K562 (cell line): ENCODE measurements around the gene GIGYF1. TPM values are rescaled to one million over a fixed set of nuclear protein-coding genes. Genes with fewer than 3 reads are reported as not detected.

Source experiments
- ELF4 ChIP-seq: fragments of 450-650 bp; formaldehyde crosslinking; IDR thresholded peaks from 2 replicates; pipeline ENCODE4 v1.4.0; 2022; ENCODE audit warnings: missing genetic modification characterization
- GATAD2B ChIP-seq: fragments of 450-650 bp; IDR thresholded peaks from 2 replicates; pipeline ENCODE4 v1.6.1; 2017; ENCODE audit warnings: mild to moderate bottlenecking, borderline replicate concordance
- HDAC2 ChIP-seq: fragments of 450-650 bp; IDR thresholded peaks from 2 replicates; pipeline ENCODE4 v1.6.1; 2016; ENCODE audit warnings: mild to moderate bottlenecking
- HNRNPUL1 ChIP-seq: fragments of 200-400 bp; formaldehyde crosslinking; IDR thresholded peaks from 2 replicates; pipeline ENCODE4 v1.6.1; 2017; ENCODE audit warnings: low read length
- PRPF4 ChIP-seq: fragments of 200-400 bp; formaldehyde crosslinking; IDR thresholded peaks from one replicate; pipeline ENCODE4 v1.6.1; 2017; ENCODE audit warnings: low read length, low read depth, mild to moderate bottlenecking; ENCODE audit not compliant: insufficient read depth, poor library complexity, severe bottlenecking
- RCOR1 ChIP-seq, 2 experiments: IDR thresholded peaks; 2 replicates each; pipeline ENCODE4 v1.6.1; 2012; ENCODE audit warnings: low read depth in 2 of 2, low read length in 2 of 2, borderline replicate concordance in 1 of 2, improper control_type of control experiment in 1 of 2
- TOE1 ChIP-seq, 2 experiments: fragments of 450-650 bp in 1 of 2; sonication (generic) in 1 of 2; formaldehyde crosslinking in 1 of 2; IDR thresholded peaks; 2 replicates each; pipeline versions ENCODE4 v1.7.1 to v1.8.0; 2016 to 2022; ENCODE audit warnings: borderline replicate concordance in 2 of 2, mild to moderate bottlenecking in 2 of 2, antibody characterized with exemption in 1 of 2, inconsistent platforms in 1 of 2, low read depth in 1 of 2, missing genetic modification reagents in 1 of 2, moderate library complexity in 1 of 2
- ZNF224 ChIP-seq: sonication (generic); formaldehyde crosslinking; IDR thresholded peaks from 2 replicates; pipeline ENCODE4 v1.8.0; 2022; ENCODE audit warnings: mild to moderate bottlenecking, missing genetic modification reagents
- ZNF316 ChIP-seq: fragments of 450-650 bp; IDR thresholded peaks from 2 replicates; pipeline ENCODE4 v1.6.1; 2016
- ZNF436 ChIP-seq: fragments of 250-450, 450-650 bp; sonication (Bioruptor Pico); formaldehyde crosslinking; IDR thresholded peaks from 2 replicates; pipeline ENCODE4 v1.7.0; 2020; ENCODE audit warnings: mild to moderate bottlenecking
- ZNF696 ChIP-seq: fragments of 250-450 bp; sonication (Bioruptor Pico); conservative IDR thresholded peaks from 2 replicates; pipeline ENCODE4 v1.4.0; 2020; ENCODE audit warnings: mild to moderate bottlenecking, moderate library complexity
- polyA plus RNA-seq, 8 experiments: library from polyadenylated mRNA; depleted of rRNA in 4 of 8; stranded (reverse) in 5 of 8; unstranded in 3 of 8; fragments of >200 nt; fragmentation: Nextera tagmentation in 2 of 8; fragmentation: Illumina TruSeq in 1 of 8; extraction: Ambion mirVana in 2 of 8; extraction: Trizol in 1 of 8; gene quantifications; 2 replicates each; pipeline versions ENCODE4 v1.2.1 to v1.2.3, GENCODE V29; 2011 to 2014; ENCODE audit warnings: inconsistent platforms in 1 of 8, missing spikeins in 1 of 8
- total RNA-seq, 7 experiments: library from RNA; depleted of rRNA in 6 of 7; stranded (reverse); fragments of >200 nt in 6 of 7; fragmentation: Illumina TruSeq in 2 of 7; extraction: Trizol in 2 of 7; gene quantifications; 2 replicates each; pipeline versions ENCODE4 v1.2.1 to v1.2.3, GENCODE V29; 2011 to 2021; ENCODE audit warnings: low replicate concordance in 1 of 7
- TF ChIP-seq, protein P1 (sequence below), 2 experiments: fragments of 450-650 bp in 1 of 2; IDR thresholded peaks; 2 replicates each; pipeline ENCODE4 v1.6.1; 2011 to 2017; ENCODE audit warnings: low read depth in 2 of 2, antibody characterized with exemption in 1 of 2, borderline replicate concordance in 1 of 2, low read length in 1 of 2, mild to moderate bottlenecking in 1 of 2, mixed read lengths in 1 of 2; ENCODE audit not compliant: control insufficient read depth in 1 of 2
- TF ChIP-seq, protein P2 (sequence below): fragments of 250-450 bp; sonication (Bioruptor Pico); IDR thresholded peaks from 2 replicates; pipeline ENCODE4 v1.8.0; 2022; ENCODE audit warnings: moderate library complexity, mild to moderate bottlenecking, inconsistent platforms

GIGYF1 gene
- total and polyA plus RNA-seq, 9 of the 15 experiments (the other 6 are each of a cell fraction or from before 2014, with no cell fraction given): 0.56 to 76.2 (median 16.8) TPM

DNA sequence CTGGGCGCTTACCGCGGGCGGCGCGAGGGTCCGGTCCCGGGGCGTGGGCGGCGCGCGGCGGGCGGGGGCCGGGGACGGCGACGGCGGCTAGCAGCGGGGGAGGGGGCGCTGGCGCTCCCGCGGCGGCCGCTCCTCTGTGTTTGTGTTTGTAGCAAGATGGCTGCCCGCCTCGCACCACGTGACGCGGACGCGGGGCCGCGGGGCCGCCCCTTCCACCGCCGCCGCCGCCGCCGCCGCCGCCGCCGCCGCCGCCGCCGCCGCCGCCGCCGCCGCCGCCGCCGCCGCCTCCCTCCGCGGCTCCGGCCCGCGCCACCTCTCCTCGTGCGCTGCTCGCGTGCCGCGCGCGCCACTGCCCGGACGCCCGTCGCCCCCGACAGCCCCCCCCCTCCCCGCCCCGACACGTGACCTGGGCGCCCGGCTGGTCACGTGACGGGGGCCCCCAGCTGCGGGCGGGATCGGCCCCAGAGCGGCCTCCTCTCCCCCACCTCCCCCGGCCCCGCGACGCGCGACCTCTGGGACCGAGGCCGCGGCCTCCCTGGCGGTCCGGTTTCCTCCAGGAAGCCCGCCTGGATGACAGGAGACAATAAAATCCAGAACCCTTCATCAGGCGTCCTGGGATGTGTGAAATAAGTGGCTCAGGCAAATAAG, at the start of gene GIGYF1 (continued):
- TF ChIP-seq, protein P1, sequence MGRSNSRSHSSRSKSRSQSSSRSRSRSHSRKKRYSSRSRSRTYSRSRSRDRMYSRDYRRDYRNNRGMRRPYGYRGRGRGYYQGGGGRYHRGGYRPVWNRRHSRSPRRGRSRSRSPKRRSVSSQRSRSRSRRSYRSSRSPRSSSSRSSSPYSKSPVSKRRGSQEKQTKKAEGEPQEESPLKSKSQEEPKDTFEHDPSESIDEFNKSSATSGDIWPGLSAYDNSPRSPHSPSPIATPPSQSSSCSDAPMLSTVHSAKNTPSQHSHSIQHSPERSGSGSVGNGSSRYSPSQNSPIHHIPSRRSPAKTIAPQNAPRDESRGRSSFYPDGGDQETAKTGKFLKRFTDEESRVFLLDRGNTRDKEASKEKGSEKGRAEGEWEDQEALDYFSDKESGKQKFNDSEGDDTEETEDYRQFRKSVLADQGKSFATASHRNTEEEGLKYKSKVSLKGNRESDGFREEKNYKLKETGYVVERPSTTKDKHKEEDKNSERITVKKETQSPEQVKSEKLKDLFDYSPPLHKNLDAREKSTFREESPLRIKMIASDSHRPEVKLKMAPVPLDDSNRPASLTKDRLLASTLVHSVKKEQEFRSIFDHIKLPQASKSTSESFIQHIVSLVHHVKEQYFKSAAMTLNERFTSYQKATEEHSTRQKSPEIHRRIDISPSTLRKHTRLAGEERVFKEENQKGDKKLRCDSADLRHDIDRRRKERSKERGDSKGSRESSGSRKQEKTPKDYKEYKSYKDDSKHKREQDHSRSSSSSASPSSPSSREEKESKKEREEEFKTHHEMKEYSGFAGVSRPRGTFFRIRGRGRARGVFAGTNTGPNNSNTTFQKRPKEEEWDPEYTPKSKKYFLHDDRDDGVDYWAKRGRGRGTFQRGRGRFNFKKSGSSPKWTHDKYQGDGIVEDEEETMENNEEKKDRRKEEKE (IDR thresholded peaks at IDR 0.05; ENCODE audit: borderline replicate concordance in 1 of 2, control insufficient read depth in 1 of 2, low read depth in 2 of 2, low read length in 1 of 2): no peak
- TF ChIP-seq PRPF4 (no peak), ZNF224 (CRISPR knock-in tag) (no peak), GATAD2B (0 out of 2 replicates have a peak, but pooled peaks have one; percentile 31), ZNF436 (peak; percentile 67; the same call in 1 of the 2 replicates), ZNF696 (CRISPR knock-in tag) (no peak), TOE1 (IDR thresholded peaks at IDR 0.05; ENCODE audit: borderline replicate concordance) (peak; percentile 92), TOE1 (CRISPR knock-in tag; IDR thresholded peaks at IDR 0.05; ENCODE audit: borderline replicate concordance, low read depth) (no peak), HDAC2 (peak; percentile 30; the same call in 1 of the 2 replicates), ZNF316 (no peak), ELF4 (CRISPR knock-in tag) (no peak), HNRNPUL1 (no peak), RCOR1 (IDR thresholded peaks at IDR 0.05; ENCODE audit: borderline replicate concordance in 1 of 2, low read depth in 2 of 2, low read length in 2 of 2) (peak in 1 of 2 experiments; percentile 49; a peak in 1 of 4 replicates)
- TF ChIP-seq, protein P2, sequence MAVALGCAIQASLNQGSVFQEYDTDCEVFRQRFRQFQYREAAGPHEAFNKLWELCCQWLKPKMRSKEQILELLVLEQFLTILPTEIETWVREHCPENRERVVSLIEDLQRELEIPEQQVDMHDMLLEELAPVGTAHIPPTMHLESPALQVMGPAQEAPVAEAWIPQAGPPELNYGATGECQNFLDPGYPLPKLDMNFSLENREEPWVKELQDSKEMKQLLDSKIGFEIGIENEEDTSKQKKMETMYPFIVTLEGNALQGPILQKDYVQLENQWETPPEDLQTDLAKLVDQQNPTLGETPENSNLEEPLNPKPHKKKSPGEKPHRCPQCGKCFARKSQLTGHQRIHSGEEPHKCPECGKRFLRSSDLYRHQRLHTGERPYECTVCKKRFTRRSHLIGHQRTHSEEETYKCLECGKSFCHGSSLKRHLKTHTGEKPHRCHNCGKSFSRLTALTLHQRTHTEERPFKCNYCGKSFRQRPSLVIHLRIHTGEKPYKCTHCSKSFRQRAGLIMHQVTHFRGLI (CRISPR knock-in tag): 0 out of 2 replicates have a peak, but pooled peaks have one; percentile 50
- TF ChIP-seq, all 486 proteins: peak for 65
